AG10803 (cell line): Measurements from ENCODE around the gene FGF11.

Experiments used
- DNase-seq: peaks from one replicate; pipeline ENCODE4 v3.0.0; 2010; ENCODE audit warnings: low read depth
- H3K4me3 ChIP-seq: 2 replicates; pipeline ENCODE4 v1.5.1; 2011; ENCODE audit warnings: mild to moderate bottlenecking, low read length, control low read depth
- CTCF ChIP-seq: conservative IDR thresholded peaks from 2 replicates; pipeline ENCODE4 v1.5.1; 2011; ENCODE audit warnings: mild to moderate bottlenecking, low read length, control low read depth, inconsistent platforms

Gene FGF11

DNA sequence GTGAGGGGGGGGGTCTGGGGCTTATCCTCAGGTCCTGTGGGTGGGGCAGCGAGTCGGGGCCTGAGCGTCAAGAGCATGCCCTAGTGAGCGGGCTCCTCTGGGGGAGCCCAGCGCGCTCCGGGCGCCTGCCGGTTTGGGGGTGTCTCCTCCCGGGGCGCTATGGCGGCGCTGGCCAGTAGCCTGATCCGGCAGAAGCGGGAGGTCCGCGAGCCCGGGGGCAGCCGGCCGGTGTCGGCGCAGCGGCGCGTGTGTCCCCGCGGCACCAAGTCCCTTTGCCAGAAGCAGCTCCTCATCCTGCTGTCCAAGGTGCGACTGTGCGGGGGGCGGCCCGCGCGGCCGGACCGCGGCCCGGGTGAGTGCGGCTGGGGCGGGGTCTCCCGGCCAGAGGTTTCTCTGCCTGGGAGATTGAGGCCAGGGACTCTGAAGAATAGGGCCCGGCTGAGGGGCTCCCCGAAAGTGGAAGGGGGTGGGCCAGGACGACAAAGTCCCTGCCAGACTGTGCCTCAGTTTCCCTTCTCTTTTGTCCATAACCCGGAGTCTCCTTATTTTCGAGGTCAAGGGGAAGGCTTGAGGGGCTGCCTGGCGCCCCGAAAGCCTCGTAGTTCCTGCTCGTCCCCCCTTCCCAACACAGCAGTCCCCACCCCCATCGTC is at the start of gene FGF11:
FGF11 (plus strand) TSS at position 51 of the 651 bp plus-strand sequence; CDS start at position 160, 109 bp downstream.
- H3K4me3 ChIP-seq = peak within 1 kb of the TSS; percentile 52
- no peak for TF ChIP-seq CTCF
- DNase-seq = no peak

GRCh38 chr17:7389924-7390910 is 49.1 kb upstream of the FGF11 start:
- no peak for TF ChIP-seq CTCF

DNA sequence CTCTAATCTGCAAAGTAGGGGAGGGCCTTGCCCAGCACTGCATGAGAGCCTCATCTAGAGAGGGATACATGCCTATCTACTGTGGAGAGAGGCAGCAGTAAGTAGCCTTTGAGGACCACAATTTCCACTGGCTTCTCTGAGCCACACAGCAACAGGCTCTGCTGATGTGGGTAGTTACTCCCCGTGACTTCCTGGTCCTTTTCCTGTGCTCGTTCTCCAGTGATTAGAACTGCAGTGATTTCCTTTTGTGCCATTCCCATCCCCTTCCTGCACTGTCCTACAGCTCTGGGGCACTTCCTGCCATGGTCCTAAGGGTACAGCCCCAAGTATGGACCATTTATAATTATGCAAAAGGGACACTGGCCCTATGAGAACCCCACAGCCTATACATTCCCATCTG is 48.0 kb upstream of the FGF11 start:
- no peak overlapping the region for H3K4me3 ChIP-seq
- no peak for TF ChIP-seq CTCF
- no peak for DNase-seq

More at GRCh38 chr17:7389924-7390910, 49.1 kb upstream of the FGF11 start:
- DNase-seq = no peak
- H3K4me3 ChIP-seq = no peak overlapping the region

DNA sequence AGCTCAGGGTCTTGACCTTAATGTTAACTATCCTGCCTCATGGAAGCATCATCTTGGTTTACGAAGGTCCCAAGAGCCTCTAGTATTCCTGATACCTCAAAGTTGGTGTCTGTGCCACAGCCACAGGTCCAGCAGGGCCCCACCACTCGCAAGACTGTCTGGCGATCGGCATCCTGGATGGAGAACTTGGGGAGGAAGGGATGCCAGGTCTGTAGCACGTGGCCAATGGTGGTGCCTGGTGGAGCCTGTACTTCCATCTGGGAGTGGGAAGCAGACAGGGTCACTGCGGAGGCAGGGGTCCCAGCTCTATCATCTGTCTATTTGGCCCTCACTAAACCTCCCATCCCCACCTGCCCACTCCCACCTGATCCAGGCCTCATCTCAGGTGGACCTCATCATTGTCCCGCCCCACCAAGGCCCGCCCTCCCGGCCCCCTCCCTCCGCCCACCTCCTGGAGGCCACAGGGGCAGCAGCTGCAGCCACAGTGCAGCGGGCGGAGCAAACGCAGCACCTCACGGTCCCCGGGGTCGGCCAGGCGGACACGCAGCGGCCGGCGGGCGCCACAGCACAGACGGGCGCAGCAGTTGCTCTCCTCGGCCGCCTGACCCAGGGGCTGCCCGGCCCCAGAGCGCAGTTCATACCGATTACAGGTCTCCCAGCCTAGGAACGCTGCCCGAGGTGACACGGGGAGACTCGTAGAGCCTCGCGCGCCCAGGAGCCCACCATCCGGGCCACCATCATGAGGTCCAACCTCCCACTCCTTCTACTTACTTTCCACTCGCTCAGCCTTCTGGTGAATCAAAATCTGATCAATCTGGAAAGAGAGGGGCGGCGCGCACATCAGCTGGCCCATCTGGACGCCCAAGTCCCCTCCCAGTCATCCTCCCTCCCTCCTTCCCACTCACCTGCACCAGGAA is 46.4 kb upstream of the FGF11 start:
- H3K4me3 ChIP-seq = peak overlapping the region; percentile 84
- DNase-seq = no peak
- TF ChIP-seq CTCF = no peak

DNA sequence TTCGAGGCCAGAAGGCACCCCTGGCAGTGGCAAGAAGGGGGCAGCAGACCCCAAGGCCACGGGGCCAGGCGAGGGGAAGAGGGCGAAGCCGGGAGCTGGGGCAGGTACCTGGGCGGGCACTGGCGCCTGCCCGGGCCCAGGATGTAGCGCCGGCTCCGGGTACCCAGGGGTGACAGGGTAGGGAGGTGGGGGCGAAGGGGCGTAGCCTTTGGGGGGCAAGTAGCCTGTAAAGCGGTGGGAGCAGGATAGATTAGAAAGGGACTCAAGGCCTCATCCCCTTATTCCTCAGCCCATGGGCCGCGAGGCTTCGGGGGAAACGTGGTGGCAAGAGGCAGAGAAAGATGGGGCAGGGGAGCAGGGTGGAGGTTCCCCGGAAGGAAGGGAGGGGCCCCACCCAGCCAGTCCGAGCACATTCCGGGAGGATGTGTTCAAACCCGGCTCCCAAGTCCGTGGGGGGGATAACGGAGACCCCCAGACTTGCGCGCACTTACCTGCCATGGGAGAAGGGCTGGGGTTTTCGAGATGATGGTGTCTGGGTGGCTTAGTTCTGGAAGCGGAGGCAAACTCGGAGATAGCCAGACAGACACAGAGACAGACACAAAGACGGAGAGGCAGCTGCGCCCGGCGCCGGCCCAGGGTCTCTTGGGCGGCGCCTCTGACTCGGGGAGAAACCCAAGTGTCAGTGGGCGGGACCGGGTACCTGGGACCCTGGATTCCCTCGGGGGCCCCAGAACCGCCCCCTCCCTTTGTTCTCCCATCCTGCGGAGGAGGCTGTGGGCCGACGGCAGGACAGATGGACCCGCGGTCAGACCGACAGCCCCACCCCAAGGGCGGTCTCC is 45.5 kb upstream of the FGF11 start:
- TF ChIP-seq CTCF = no peak
- H3K4me3 ChIP-seq = peak overlapping the region; percentile 84
- no peak for DNase-seq
